NCI-H2227 treated with DMSO at 0.1 percent for 48 hours (cell line): ENCODE results near the gene SRP14.
"Not testable (repeated sequence)": the region's sequence is repeated elsewhere in the genome, so short reads cannot be mapped to it uniquely, and the experiment has no call there.

Source experiments
- DNase-seq: peaks from one replicate; lab custom pipeline; 2025; lab: John Stamatoyannopoulos, UW

Gene SRP14

GRCh38 chr15:40050788-40051470 is 11.9 kb upstream of the SRP14 start:
- no peak for DNase-seq

- no peak for DNase-seq
Observed at GRCh38 chr15:40048926-40049475, 10.0 kb upstream of the SRP14 start.

- DNase-seq: no peak
Observed at GRCh38 chr15:40048211-40048792, 9.3 kb upstream of the SRP14 start.

- DNase-seq: no peak
Observed at GRCh38 chr15:40047415-40048210, 8.6 kb upstream of the SRP14 start.

GRCh38 chr15:40046721-40047414 is 7.9 kb upstream of the SRP14 start:
- no peak for DNase-seq

- DNase-seq: no peak
Observed at GRCh38 chr15:40045572-40046217, 6.7 kb upstream of the SRP14 start.

GRCh38 chr15:40044717-40045571 is 6.0 kb upstream of the SRP14 start:
- peak; percentile 62 for DNase-seq

GRCh38 chr15:40043927-40044716 is 5.1 kb upstream of the SRP14 start:
- no peak for DNase-seq

- DNase-seq: no peak
Observed at GRCh38 chr15:40042791-40043320, 3.9 kb upstream of the SRP14 start.

- no peak for DNase-seq
Observed at GRCh38 chr15:40040770-40041169, 1.8 kb upstream of the SRP14 start.

GRCh38 chr15:40040293-40040635 is 1.3 kb upstream of the SRP14 start:
- no peak for DNase-seq

- no peak for DNase-seq
Observed at GRCh38 chr15:40038275-40038637, 725 bp downstream of the SRP14 start.

GRCh38 chr15:40037721-40038120 is 1.3 kb downstream of the SRP14 start:
- DNase-seq: no peak

GRCh38 chr15:40035182-40035581 is 3.8 kb downstream of the SRP14 start:
- not testable (repeated sequence) for DNase-seq

- DNase-seq: no peak
Observed at GRCh38 chr15:40034186-40034946, 4.6 kb downstream of the SRP14 start.

- no peak for DNase-seq
Observed at GRCh38 chr15:40032125-40032839, 6.7 kb downstream of the SRP14 start.

GRCh38 chr15:40031300-40031699 is 7.7 kb downstream of the SRP14 start:
- no peak for DNase-seq
